Activated gamma-delta T cell treated with Interleukin-2 at 50 U/mL for 16 hours (primary cell): ENCODE measurements around the gene SFXN2.
"Not testable (repeated sequence)": the region's sequence is repeated elsewhere in the genome, so short reads cannot be mapped to it uniquely, and the experiment has no call there.

Source experiments
- DNase-seq: peaks from one replicate; pipeline ENCODE4 v3.0.0-alpha.2; 2020

Gene SFXN2

GRCh38 chr10:102723989-102724388 is 9.6 kb downstream of the SFXN2 start:
- DNase-seq, result no peak

- DNase-seq, result no peak
These were observed 11.8 kb downstream of the SFXN2 start for GRCh38 chr10:102726274-102726673.

GRCh38 chr10:102727037-102727818 is 12.8 kb downstream of the SFXN2 start:
- DNase-seq, result no peak

GRCh38 chr10:102729029-102730026 is 14.9 kb downstream of the SFXN2 start:
- peak; percentile 46 for DNase-seq

- no peak for DNase-seq
These were observed 16.9 kb downstream of the SFXN2 start for GRCh38 chr10:102731222-102731800.

- no peak for DNase-seq
These were observed 18.2 kb downstream of the SFXN2 start for GRCh38 chr10:102732661-102733060.

GRCh38 chr10:102735065-102735562 is 20.7 kb downstream of the SFXN2 start:
- DNase-seq, result no peak

GRCh38 chr10:102738692-102739121 is 24.3 kb downstream of the SFXN2 start:
- no peak for DNase-seq

- DNase-seq, result no peak
These were observed 25.8 kb downstream of the SFXN2 start for GRCh38 chr10:102740229-102740628.

GRCh38 chr10:102741726-102742237 is 27.3 kb downstream of the SFXN2 start:
- no peak for DNase-seq

GRCh38 chr10:102742313-102742712 is 27.9 kb downstream of the SFXN2 start:
- not testable (repeated sequence) for DNase-seq

GRCh38 chr10:102743078-102743587 is 28.7 kb downstream of the SFXN2 start:
- no peak for DNase-seq

GRCh38 chr10:102743588-102744373 is 29.3 kb downstream of the SFXN2 start, which contains the start of gene WBP1L:
Gene WBP1L (plus strand): TSS chr10:102743948. CDS start chr10:102744054, 106 bp downstream.
- peak; percentile 96 for DNase-seq

GRCh38 chr10:102744374-102745051 is 30.1 kb downstream of the SFXN2 start:
- no peak for DNase-seq

GRCh38 chr10:102745157-102745556 is 30.7 kb downstream of the SFXN2 start:
- no peak for DNase-seq

GRCh38 chr10:102752266-102752930 is 38.0 kb downstream of the SFXN2 start:
- DNase-seq, result no peak

- DNase-seq, result no peak
These were observed 38.7 kb downstream of the SFXN2 start for GRCh38 chr10:102752934-102753664.

- DNase-seq, result no peak
These were observed 39.3 kb downstream of the SFXN2 start for GRCh38 chr10:102753718-102754117.

- DNase-seq, result no peak
These were observed 42.9 kb downstream of the SFXN2 start for GRCh38 chr10:102757323-102757722.
